SK-N-SH (cell line): Measurements from ENCODE around the gene CACNA1H. TPM values are rescaled to one million over a fixed set of nuclear protein-coding genes. Genes with fewer than 3 reads are reported as not detected.
"Not testable (repeated sequence)": the region's sequence is repeated elsewhere in the genome, so short reads cannot be mapped to it uniquely, and the experiment has no call there.

Experiments used
- CTCF ChIA-PET: fragments of 300-600, 350-600 bp; formaldehyde crosslinking; extraction: SDS; loops from one replicate; lab custom pipeline; 2021; lab: Yijun Ruan, JAX
- POLR2A ChIA-PET: fragments of 350-600 bp; sonication (Branson Sonifier 250); formaldehyde crosslinking; extraction: SDS; loops from one replicate; lab custom pipeline; 2020; ENCODE audit warnings: antibody characterized with exemption, inconsistent platforms; lab: Yijun Ruan, JAX
- DNase-seq: peaks from one replicate; pipeline ENCODE4 v3.0.0; 2012
- H2AFZ ChIP-seq: fragments of 200-600 bp; sonication (generic); 2 replicates; pipeline ENCODE4 v1.8.1; 2016; ENCODE audit warnings: antibody characterized with exemption, mild to moderate bottlenecking, low read depth
- H3F3A ChIP-seq: fragments of 200-600 bp; sonication (generic); replicated peaks from 2 replicates; pipeline ENCODE3; 2016; ENCODE audit warnings: antibody characterized with exemption, mild to moderate bottlenecking; ENCODE audit not compliant: insufficient read depth
- H3K27ac ChIP-seq, 2 experiments: fragments of 200-500 bp in 1 of 2; fragments of 200-600 bp in 1 of 2; sonication (Bioruptor generic) in 1 of 2; sonication (generic), shearing (Covaris generic) in 1 of 2; 2 replicates each; pipeline versions ENCODE4 v1.5.1 to v1.6.1; 2014 to 2016; ENCODE audit warnings: low read depth in 2 of 2, inconsistent platforms in 1 of 2, low read length in 1 of 2, mild to moderate bottlenecking in 1 of 2, mixed read lengths in 1 of 2
- H3K27me3 ChIP-seq: fragments of 200-600 bp; sonication (generic), shearing (Covaris generic); 2 replicates; pipeline ENCODE4 v1.6.1; 2016; ENCODE audit warnings: mixed run types; ENCODE audit not compliant: insufficient read depth
- H3K36me3 ChIP-seq, 2 experiments: fragments of 200-500 bp in 1 of 2; fragments of 200-600 bp in 1 of 2; sonication (Bioruptor generic) in 1 of 2; sonication (generic) in 1 of 2; replicated peaks in 1 of 2; 2 replicates each; pipeline versions ENCODE3 to v1.5.1; 2014 to 2016; ENCODE audit warnings: low read length in 1 of 2, mild to moderate bottlenecking in 1 of 2; ENCODE audit not compliant: insufficient read depth in 2 of 2, control insufficient read depth in 1 of 2
- H3K4me1 ChIP-seq, 2 experiments: fragments of 200-500 bp in 1 of 2; fragments of 200-600 bp in 1 of 2; sonication (Bioruptor generic) in 1 of 2; sonication (generic), shearing (Covaris generic) in 1 of 2; 2 replicates each; pipeline versions ENCODE4 v1.5.1 to v1.6.1; 2014 to 2016; ENCODE audit warnings: low read depth in 1 of 2, low read length in 1 of 2, mixed run types in 1 of 2; ENCODE audit not compliant: insufficient read depth in 2 of 2, control insufficient read depth in 1 of 2
- H3K4me2 ChIP-seq: fragments of 200-600 bp; sonication (generic), shearing (Covaris generic); 2 replicates; pipeline ENCODE4 v1.6.1; 2017; ENCODE audit warnings: mixed run types
- H3K4me3 ChIP-seq, 2 experiments: fragments of 200-500 bp in 1 of 2; fragments of 200-600 bp in 1 of 2; sonication (Bioruptor generic) in 1 of 2; sonication (generic), shearing (Covaris generic) in 1 of 2; 2 replicates each; pipeline versions ENCODE4 v1.5.1 to v1.8.1; 2014 to 2016; ENCODE audit warnings: low read depth in 2 of 2, inconsistent platforms in 1 of 2, low read length in 1 of 2, mild to moderate bottlenecking in 1 of 2, mixed read lengths in 1 of 2, moderate library complexity in 1 of 2
- H3K79me2 ChIP-seq: fragments of 200-600 bp; sonication (generic); 2 replicates; pipeline ENCODE4 v1.8.1; 2017; ENCODE audit warnings: mild to moderate bottlenecking; ENCODE audit not compliant: insufficient read depth
- H3K9ac ChIP-seq: fragments of 200-600 bp; sonication (generic); 2 replicates; pipeline ENCODE4 v1.6.1; 2017; ENCODE audit warnings: mixed run types
- H3K9me2 ChIP-seq: fragments of 200-600 bp; sonication (generic); 2 replicates; pipeline ENCODE4 v1.6.1; 2017; ENCODE audit warnings: mixed run types
- H3K9me3 ChIP-seq: fragments of 200-600 bp; sonication (generic); 2 replicates; pipeline ENCODE4 v1.6.1; 2017; ENCODE audit warnings: mixed run types, mild to moderate bottlenecking, moderate library complexity
- H4K20me1 ChIP-seq: fragments of 200-600 bp; sonication (generic); 2 replicates; pipeline ENCODE4 v1.6.1; 2017; ENCODE audit warnings: mild to moderate bottlenecking, mixed run types; ENCODE audit not compliant: insufficient read depth
- WGBS: methylation state at CpG from one replicate; pipeline ENCODE4 v1.1.6; 2017; ENCODE audit warnings: low lambda C conversion rate; 5-methylcytosine and 5-hydroxymethylcytosine counted together
- polyA plus RNA-seq, 3 experiments: library from polyadenylated mRNA; depleted of rRNA; stranded (reverse); fragments of >200 nt; gene quantifications; 2 replicates each; pipeline ENCODE4 v1.2.3, GENCODE V29; 2012

Gene CACNA1H
- polyA plus RNA-seq, 1 of the 3 experiments (the other 2 are of a cell fraction): not detected

- H3K27ac ChIP-seq, H3K4me3 ChIP-seq, H3K36me3 ChIP-seq, H4K20me1 ChIP-seq, H2AFZ ChIP-seq, H3K9me2 ChIP-seq, CTCF ChIA-PET, H3K27me3 ChIP-seq, H3K9ac ChIP-seq, H3K4me1 ChIP-seq, H3F3A ChIP-seq, DNase-seq, H3K4me2 ChIP-seq, POLR2A ChIA-PET, H3K79me2 ChIP-seq, H3K9me3 ChIP-seq: not testable (repeated sequence)
- WGBS: no CpG with 5 or more reads among the region's 11 CpGs
These were observed 77.2 kb downstream of the CACNA1H start, which contains the start of gene TPSB2 for GRCh38 chr16:1230084-1230470. Gene TPSB2 (minus strand): TSS chr16:1230184. CDS start chr16:1229951, 233 bp downstream.

- H3K9me3 ChIP-seq, POLR2A ChIA-PET, CTCF ChIA-PET, H2AFZ ChIP-seq, H4K20me1 ChIP-seq, H3K9me2 ChIP-seq, H3K27ac ChIP-seq, H3K4me2 ChIP-seq, H3K36me3 ChIP-seq, H3F3A ChIP-seq, H3K9ac ChIP-seq, H3K79me2 ChIP-seq, H3K4me3 ChIP-seq, DNase-seq, H3K4me1 ChIP-seq, H3K27me3 ChIP-seq: not testable (repeated sequence)
- 21% methylated on average over 14 of the region's 17 CpGs for WGBS
These were observed 77.7 kb downstream of the CACNA1H start for GRCh38 chr16:1230471-1231212.

DNA sequence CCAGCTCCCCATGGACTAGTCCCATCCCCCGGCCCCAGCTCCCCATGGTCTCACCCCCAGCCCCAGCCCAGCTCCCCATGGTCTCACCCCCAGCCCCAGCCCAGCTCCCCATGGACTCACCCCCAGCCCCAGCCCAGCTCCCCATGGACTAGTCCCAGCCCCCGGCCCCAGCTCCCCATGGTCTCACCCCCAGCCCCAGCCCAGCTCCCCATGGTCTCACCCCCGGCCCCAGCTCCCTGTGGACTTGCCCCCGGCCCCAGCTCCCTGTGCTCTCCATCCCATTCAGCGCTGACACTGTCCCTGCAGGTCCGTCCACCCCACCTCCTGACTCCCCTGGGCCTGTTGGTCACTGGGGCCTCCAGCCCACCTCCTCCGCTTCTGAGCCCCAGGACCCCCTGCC is 78.4 kb downstream of the CACNA1H start:
- H3K4me1 ChIP-seq, H3K27ac ChIP-seq, H3K4me3 ChIP-seq, CTCF ChIA-PET, H3K9ac ChIP-seq, H3K79me2 ChIP-seq, H3K9me2 ChIP-seq, H3K9me3 ChIP-seq, H4K20me1 ChIP-seq, H3F3A ChIP-seq, POLR2A ChIA-PET, H3K4me2 ChIP-seq, H2AFZ ChIP-seq, H3K27me3 ChIP-seq, DNase-seq, H3K36me3 ChIP-seq: not testable (repeated sequence)
- WGBS: 47% methylated on average over 7 of the region's 7 CpGs

- CTCF ChIA-PET, H2AFZ ChIP-seq, H3K9me3 ChIP-seq, H3K27me3 ChIP-seq, H3K4me1 ChIP-seq, DNase-seq, POLR2A ChIA-PET, H3K4me2 ChIP-seq, H3F3A ChIP-seq, H3K36me3 ChIP-seq, H3K79me2 ChIP-seq, H3K4me3 ChIP-seq, H3K9ac ChIP-seq, H3K27ac ChIP-seq, H4K20me1 ChIP-seq, H3K9me2 ChIP-seq: not testable (repeated sequence)
- no CpG with 5 or more reads among the region's 47 CpGs for WGBS
These were observed 79.3 kb downstream of the CACNA1H start for GRCh38 chr16:1232049-1232748.

GRCh38 chr16:1236659-1237058 is 83.8 kb downstream of the CACNA1H start:
- CTCF ChIA-PET, POLR2A ChIA-PET, H3K9me2 ChIP-seq: not testable (repeated sequence)

More at GRCh38 chr16:1236659-1237058, 83.8 kb downstream of the CACNA1H start:
- not testable (repeated sequence) for H3K9me3 ChIP-seq, H3K4me3 ChIP-seq, H3K27me3 ChIP-seq, H4K20me1 ChIP-seq, H3K4me2 ChIP-seq, DNase-seq, H3K36me3 ChIP-seq, H3K79me2 ChIP-seq, H3K9ac ChIP-seq, H3K27ac ChIP-seq, H3K4me1 ChIP-seq, H2AFZ ChIP-seq, H3F3A ChIP-seq
- no CpG with 5 or more reads among the region's 29 CpGs for WGBS
